HepG2 (cell line): ENCODE data around the gene EGR2. TPM values are rescaled to one million over a fixed set of nuclear protein-coding genes. Genes with fewer than 3 reads are reported as not detected.

Source experiments
- ARHGAP35 ChIP-seq: sonication (generic); formaldehyde crosslinking; IDR thresholded peaks from 2 replicates; pipeline ENCODE4 v1.9.0; 2022; ENCODE audit warnings: mild to moderate bottlenecking, inconsistent platforms, moderate library complexity, missing genetic modification reagents, borderline replicate concordance
- EEA1 ChIP-seq: sonication (generic); formaldehyde crosslinking; IDR thresholded peaks from 2 replicates; pipeline ENCODE4 v1.5.1; 2020; ENCODE audit warnings: mild to moderate bottlenecking, missing genetic modification reagents, borderline replicate concordance
- KDM5B ChIP-seq: sonication (generic); formaldehyde crosslinking; IDR thresholded peaks from 2 replicates; pipeline ENCODE4 v1.4.0; 2020; ENCODE audit warnings: missing genetic modification reagents, mild to moderate bottlenecking, borderline replicate concordance
- MYC ChIP-seq: sonication (generic); formaldehyde crosslinking; IDR thresholded peaks from 2 replicates; pipeline ENCODE4 v1.9.0; 2021; ENCODE audit warnings: missing genetic modification reagents, borderline replicate concordance
- NKX3-1 ChIP-seq: sonication (generic); formaldehyde crosslinking; IDR thresholded peaks from 2 replicates; pipeline ENCODE4 v1.5.0; 2020; ENCODE audit warnings: missing genetic modification reagents
- PAF1 ChIP-seq: IDR thresholded peaks from 2 replicates; pipeline ENCODE4 v1.6.1; 2016; ENCODE audit warnings: missing genetic modification reagents, missing compliant biosample characterization
- REXO4 ChIP-seq: sonication (generic); formaldehyde crosslinking; IDR thresholded peaks from 2 replicates; pipeline ENCODE4 v1.8.0; 2022; ENCODE audit warnings: missing genetic modification reagents, mild to moderate bottlenecking, borderline replicate concordance
- SRSF9 ChIP-seq: fragments of 200-400 bp; formaldehyde crosslinking; IDR thresholded peaks from 2 replicates; pipeline ENCODE4 v1.6.1; 2018; ENCODE audit warnings: borderline replicate concordance, mild to moderate bottlenecking, low read depth, low read length; ENCODE audit not compliant: insufficient read depth, poor library complexity, severe bottlenecking
- SRY ChIP-seq: sonication (generic); formaldehyde crosslinking; IDR thresholded peaks from 2 replicates; pipeline ENCODE4 v1.8.0; 2022; ENCODE audit warnings: mild to moderate bottlenecking, missing genetic modification reagents
- THAP11 ChIP-seq: IDR thresholded peaks from 2 replicates; pipeline ENCODE4 v1.6.1; 2016; ENCODE audit warnings: missing biosample characterization, missing genetic modification reagents
- YEATS4 ChIP-seq: sonication (generic); formaldehyde crosslinking; IDR thresholded peaks from 2 replicates; pipeline ENCODE4 v1.4.0; 2020; ENCODE audit warnings: missing genetic modification reagents, borderline replicate concordance
- ZBTB3 ChIP-seq: sonication (generic); formaldehyde crosslinking; IDR thresholded peaks from 2 replicates; pipeline ENCODE4 v1.4.0; 2020; ENCODE audit warnings: low read depth, mild to moderate bottlenecking, moderate library complexity, missing genetic modification reagents, borderline replicate concordance
- ZBTB39 ChIP-seq: sonication (generic); formaldehyde crosslinking; IDR thresholded peaks from 2 replicates; pipeline ENCODE4 v1.5.0; 2020; ENCODE audit warnings: missing genetic modification reagents
- ZNF235 ChIP-seq: sonication (generic); formaldehyde crosslinking; IDR thresholded peaks from 2 replicates; pipeline ENCODE4 v1.8.1; 2023; ENCODE audit warnings: mild to moderate bottlenecking, missing genetic modification reagents, borderline replicate concordance
- ZNF343 ChIP-seq: sonication (generic); formaldehyde crosslinking; IDR thresholded peaks from 2 replicates; pipeline ENCODE4 v1.4.0; 2020; ENCODE audit warnings: mild to moderate bottlenecking, missing genetic modification reagents
- ZNF503 ChIP-seq: sonication (generic); formaldehyde crosslinking; IDR thresholded peaks from 2 replicates; pipeline ENCODE4 v1.4.0; 2020; ENCODE audit warnings: missing genetic modification reagents
- ZNF546 ChIP-seq: sonication (generic); formaldehyde crosslinking; conservative IDR thresholded peaks from 2 replicates; pipeline ENCODE4 v1.8.1; 2023; ENCODE audit warnings: mild to moderate bottlenecking, missing genetic modification reagents
- ZNF597 ChIP-seq: sonication (generic); formaldehyde crosslinking; IDR thresholded peaks from 2 replicates; pipeline ENCODE4 v1.5.0; 2020; ENCODE audit warnings: missing genetic modification reagents
- ZNF800 ChIP-seq: sonication (generic); formaldehyde crosslinking; IDR thresholded peaks from 2 replicates; pipeline ENCODE4 v1.4.0; 2020; ENCODE audit warnings: missing genetic modification reagents
- ZSCAN22 ChIP-seq: sonication (generic); formaldehyde crosslinking; IDR thresholded peaks from 2 replicates; pipeline ENCODE4 v1.4.0; 2020; ENCODE audit warnings: mild to moderate bottlenecking, missing genetic modification reagents
- polyA plus RNA-seq, 8 experiments: library from polyadenylated mRNA; depleted of rRNA in 3 of 8; stranded (reverse) in 7 of 8; unstranded in 1 of 8; fragments of >200 nt; fragmentation: Illumina TruSeq in 4 of 8; extraction: Trizol in 4 of 8; gene quantifications; 2 replicates each; pipeline versions ENCODE4 v1.2.1 to v1.2.3, GENCODE V29; 2011 to 2016; ENCODE audit warnings: low read depth in 4 of 8, missing spikeins in 1 of 8, mixed read lengths in 1 of 8; ENCODE audit not compliant: insufficient read depth in 1 of 8
- total RNA-seq, 5 experiments: library from RNA; depleted of rRNA; stranded (reverse); fragments of >200 nt; fragmentation: Illumina TruSeq; extraction: Trizol; gene quantifications; 2 replicates each; pipeline ENCODE4 v1.2.3, GENCODE V29; 2016; ENCODE audit warnings: low read depth in 1 of 5

EGR2 gene
- total and polyA plus RNA-seq, 2 of the 13 experiments (the other 11 are each of a cell fraction or from before 2014, with no cell fraction given), result 0.11 to 0.15 TPM

- TF ChIP-seq ZNF546 (CRISPR knock-in tag), result no peak
- TF ChIP-seq MYC, result 0 out of 2 replicates have a peak, but pooled peaks have one; percentile 3
- TF ChIP-seq THAP11, result peak; percentile 40; the same call in 1 of the 2 replicates
- TF ChIP-seq SRSF9, result no peak
- TF ChIP-seq REXO4 (CRISPR knock-in tag), result no peak
- peak; percentile 86; the same call in 1 of the 2 replicates for TF ChIP-seq ZNF235 (CRISPR knock-in tag)
- no peak for TF ChIP-seq PAF1 (CRISPR knock-in tag)
- peak; percentile 72; the same call in 1 of the 2 replicates for TF ChIP-seq KDM5B (CRISPR knock-in tag)
- 0 out of 2 replicates have a peak, but pooled peaks have one; percentile 31 for TF ChIP-seq ZNF503 (CRISPR knock-in tag)
- TF ChIP-seq EEA1, result peak; percentile 17; the same call in 1 of the 2 replicates
- TF ChIP-seq ARHGAP35, result peak; percentile 44; the same call in 1 of the 2 replicates
- no peak for TF ChIP-seq ZBTB3 (CRISPR knock-in tag)
- TF ChIP-seq NKX3-1 (CRISPR knock-in tag), result no peak
- no peak for TF ChIP-seq ZNF597 (CRISPR knock-in tag)
- peak; percentile 55; the same call in 1 of the 2 replicates for TF ChIP-seq YEATS4 (CRISPR knock-in tag)
- no peak for TF ChIP-seq ZSCAN22 (CRISPR knock-in tag)
- 0 out of 2 replicates have a peak, but pooled peaks have one; percentile 36 for TF ChIP-seq SRY (CRISPR knock-in tag)
- no peak for TF ChIP-seq ZBTB39 (CRISPR knock-in tag)
- TF ChIP-seq ZNF343 (CRISPR knock-in tag), result peak; percentile 69; the same call in 1 of the 2 replicates
- 0 out of 2 replicates have a peak, but pooled peaks have one; percentile 70 for TF ChIP-seq ZNF800 (CRISPR knock-in tag)
Observed at GRCh38 chr10:62805231-62806099, 10.7 kb downstream of the EGR2 start (continued).
